NCI-H2029 treated with DMSO at 0.1 percent for 48 hours (cell line): ENCODE data around the gene CHST1.

Experiments used
- DNase-seq: peaks from one replicate; lab custom pipeline; 2025; lab: John Stamatoyannopoulos, UW

CHST1 gene

GRCh38 chr11:45665206-45665932 is at the start of gene CHST1:
Gene CHST1, minus strand, starts transcription at chr11:45665622. Its CDS starts 14,699 bp downstream, at chr11:45650923.
- DNase-seq, result no peak

- no peak for DNase-seq
These were observed 48.2 kb upstream of the CHST1 start for GRCh38 chr11:45713573-45713972.

- DNase-seq, result no peak
These were observed 45.1 kb upstream of the CHST1 start for GRCh38 chr11:45710561-45710960.

GRCh38 chr11:45708887-45709663 is 43.7 kb upstream of the CHST1 start:
- no peak for DNase-seq

DNA sequence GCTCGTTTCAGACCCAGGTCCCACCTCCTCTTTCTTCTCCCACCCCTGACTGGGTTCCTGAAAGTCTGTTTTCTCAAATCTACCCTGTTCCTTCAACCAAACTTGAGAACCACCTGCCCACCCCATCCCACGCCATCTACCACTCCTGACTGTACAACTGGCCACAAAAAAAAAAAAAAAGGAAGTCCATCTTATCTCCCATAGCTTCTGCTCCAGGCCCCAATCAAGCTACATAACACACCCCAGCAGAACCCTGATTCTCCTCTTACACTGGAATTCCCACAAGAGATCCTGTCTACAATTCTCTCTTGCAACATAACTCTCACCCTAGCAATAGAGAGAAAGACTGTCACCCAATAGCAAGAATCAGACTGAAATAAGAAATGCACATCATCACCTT is 39.2 kb upstream of the CHST1 start:
- DNase-seq, result no peak

DNA sequence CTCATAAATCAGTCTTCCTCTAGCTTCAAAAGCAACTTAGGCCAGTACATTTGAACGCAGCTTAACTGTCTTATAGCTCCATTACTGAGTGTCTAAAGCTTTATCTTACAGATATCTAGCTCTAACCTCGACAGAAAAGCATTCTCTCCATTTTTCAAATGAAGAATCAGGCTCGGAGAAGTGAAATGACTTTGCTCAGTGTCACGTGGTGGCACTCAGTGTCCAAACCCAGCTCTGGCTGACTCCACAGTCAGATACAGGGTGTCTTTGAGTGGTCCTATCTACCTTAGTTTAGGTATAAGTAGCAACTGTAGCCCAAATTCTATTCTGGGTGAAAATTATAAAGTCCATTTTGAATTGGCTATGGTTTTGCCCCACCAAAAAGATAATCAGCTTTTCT is 38.7 kb upstream of the CHST1 start:
- no peak for DNase-seq

- DNase-seq, result peak; percentile 55
These were observed 37.1 kb upstream of the CHST1 start for GRCh38 chr11:45702511-45702910.

DNA sequence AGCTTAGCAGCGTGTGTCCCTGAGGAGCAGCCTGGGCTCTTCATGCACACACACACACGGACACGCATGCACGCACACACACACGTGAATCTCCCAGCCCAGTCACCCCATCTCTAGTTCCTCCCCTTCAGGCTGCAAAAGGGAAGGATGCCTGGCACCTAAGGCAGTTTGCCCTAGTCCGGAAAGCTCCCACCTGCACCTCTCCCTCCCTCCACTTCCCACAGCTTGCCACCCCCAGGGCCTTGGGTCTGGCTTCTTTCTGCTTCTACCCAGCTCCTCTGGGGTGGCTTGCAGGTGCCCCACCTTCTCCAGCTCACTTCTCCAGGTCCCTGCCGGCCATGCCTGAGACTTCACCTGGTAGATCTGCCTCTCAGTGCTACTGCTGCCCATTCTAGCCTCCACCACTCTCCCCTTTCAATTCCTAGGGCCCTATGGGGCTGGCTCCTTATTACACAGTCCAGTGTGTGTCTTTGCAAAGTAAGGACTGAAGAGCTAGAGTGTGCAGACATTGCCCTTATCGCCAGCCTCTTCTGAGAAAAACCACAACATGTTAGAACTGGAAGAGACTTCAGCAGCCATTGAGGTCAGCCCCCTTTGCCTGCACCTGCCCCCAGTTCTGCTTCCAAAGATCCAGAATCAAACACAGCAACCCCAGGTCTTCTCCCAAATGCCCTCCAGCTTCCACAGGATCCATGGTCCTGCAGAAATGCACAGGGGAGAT is 33.5 kb upstream of the CHST1 start:
- DNase-seq, result no peak

DNA sequence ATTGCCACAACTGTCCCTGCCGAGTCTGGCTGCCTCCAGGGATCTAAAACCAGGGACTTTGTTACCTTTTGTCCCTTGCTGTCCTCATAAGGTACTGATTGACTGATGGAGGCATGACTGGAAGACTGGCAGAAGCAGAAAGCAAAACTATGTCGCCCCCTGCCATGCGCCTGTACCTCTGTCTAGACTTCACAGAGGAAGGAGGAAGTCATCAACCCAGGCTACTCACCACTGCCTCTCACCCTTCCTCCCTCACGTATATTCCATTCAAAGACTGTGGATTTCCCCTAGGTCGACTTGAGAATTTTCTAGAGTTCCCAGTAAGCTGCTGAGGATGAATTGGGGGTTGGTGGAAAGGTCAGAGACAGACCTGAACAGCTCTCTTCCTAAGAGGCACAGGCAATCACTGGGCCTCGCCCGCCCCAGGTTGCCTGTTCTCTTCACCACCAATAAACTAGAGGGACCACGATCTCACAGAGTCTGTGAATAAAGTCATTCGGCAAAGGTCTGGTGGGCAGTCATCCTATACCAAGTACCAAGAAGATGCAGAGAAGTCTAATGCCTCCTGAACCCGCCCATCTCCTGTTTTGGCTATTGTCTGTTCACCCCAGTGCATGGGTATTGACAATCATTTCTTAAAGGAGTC is 27.5 kb upstream of the CHST1 start:
- no peak for DNase-seq

GRCh38 chr11:45688472-45689033 is 23.1 kb upstream of the CHST1 start:
- DNase-seq, result no peak

- no peak for DNase-seq
These were observed 22.4 kb upstream of the CHST1 start for GRCh38 chr11:45687836-45688235.

DNA sequence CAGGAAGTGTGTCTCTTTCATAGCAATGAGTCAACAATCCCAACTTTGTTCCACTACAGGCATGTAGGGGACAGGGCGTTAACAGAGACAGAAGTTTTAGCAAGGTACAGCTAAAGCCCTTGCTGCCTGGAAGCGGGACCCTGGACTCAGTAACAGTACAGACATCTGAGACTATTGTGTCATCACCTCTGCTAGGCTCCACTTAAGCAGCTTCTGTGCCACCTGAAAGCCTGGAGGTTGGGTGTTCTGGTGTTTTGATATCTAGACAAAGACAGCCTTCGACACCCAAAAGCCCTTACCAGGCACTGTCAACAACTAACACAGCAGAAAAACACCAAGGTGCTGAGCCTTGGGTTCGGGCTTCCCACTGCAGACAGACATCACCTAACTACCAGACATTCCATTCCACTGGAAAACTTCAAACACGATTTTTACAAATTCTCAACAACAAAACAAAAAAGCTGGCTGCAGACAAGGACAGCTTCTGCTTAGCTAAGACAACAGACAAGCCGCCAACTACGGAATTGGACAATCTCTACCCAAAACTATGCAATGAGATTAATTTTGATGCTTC is 20.6 kb upstream of the CHST1 start:
- no peak for DNase-seq

- DNase-seq, result no peak
These were observed 19.0 kb upstream of the CHST1 start for GRCh38 chr11:45684440-45684839.

DNA sequence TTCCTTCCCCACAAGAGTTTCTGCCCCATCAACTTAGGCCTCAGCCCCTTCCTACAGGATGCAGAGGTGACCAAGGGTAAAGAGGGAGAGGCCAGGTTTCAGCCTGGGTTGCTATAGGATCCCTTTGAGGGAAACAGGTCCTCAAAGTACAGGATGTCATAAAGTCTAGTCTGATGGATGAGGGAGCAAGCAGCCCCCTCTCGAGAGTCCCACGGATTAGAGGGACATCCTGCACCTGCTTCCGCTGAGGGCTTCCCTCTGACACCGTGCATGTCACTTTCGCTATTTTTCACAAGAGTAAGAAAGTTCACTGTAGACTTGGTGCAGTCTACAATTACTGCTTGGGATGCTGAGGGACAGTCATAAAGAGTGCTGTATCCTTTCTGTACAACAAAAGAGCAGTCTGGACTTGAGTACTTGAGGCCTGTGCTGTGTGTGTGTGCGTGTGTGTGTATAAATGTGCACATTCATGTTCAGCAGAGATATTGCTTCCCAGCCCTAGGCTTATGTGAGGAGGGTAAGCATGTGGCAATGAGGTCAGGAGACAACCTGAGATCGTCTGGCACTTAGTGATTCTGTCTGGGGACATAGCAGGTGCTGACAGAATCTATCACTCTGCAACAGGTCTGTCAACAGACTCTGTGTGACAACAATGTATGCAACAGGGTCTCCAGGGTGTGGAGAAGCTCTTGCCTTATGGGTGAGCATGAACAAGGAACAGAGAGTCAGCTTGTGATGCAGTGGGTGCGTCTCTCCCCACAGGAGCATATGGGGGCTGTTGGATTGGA is 18.0 kb upstream of the CHST1 start:
- DNase-seq, result no peak

- no peak for DNase-seq
These were observed 14.4 kb upstream of the CHST1 start for GRCh38 chr11:45679806-45680205.

GRCh38 chr11:45678976-45679375 is 13.6 kb upstream of the CHST1 start:
- DNase-seq, result no peak

DNA sequence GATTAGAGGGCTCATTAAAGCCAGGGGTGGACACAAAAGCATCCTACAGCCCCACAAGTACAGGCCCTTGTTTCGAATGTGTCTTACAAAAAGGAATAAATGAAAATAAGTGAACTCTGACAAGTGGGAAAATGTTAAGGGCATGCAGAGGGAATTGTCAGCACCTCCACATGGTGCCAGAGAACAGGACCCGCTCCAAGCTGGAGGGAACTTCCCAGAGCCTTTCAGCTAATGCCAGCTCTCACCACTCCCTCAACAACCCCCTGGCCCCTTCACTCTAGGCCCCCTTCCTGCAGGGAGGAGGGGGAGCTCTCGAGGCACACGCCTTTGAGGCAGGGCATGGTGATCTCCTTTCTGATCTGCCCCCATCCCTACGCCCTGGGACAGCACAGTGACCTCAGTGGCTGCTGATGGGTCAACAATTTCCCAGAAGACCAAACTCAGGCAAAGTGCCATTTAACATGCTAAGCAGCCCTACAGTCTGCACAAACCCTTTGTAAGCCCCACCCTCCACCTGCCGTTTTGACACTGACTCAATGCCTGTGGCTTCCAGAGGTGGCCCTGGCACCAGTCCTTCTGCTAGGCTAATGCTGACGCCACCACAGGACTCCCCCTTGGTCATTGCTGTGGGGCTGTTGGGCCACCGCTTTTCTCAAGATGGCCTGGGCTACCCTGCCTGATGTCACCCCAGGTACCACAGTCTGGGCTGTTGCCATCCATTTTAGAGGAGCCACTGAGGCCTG is 12.5 kb upstream of the CHST1 start:
- DNase-seq, result peak; percentile 82

- DNase-seq, result no peak
These were observed 11.2 kb upstream of the CHST1 start for GRCh38 chr11:45676522-45677095.

DNA sequence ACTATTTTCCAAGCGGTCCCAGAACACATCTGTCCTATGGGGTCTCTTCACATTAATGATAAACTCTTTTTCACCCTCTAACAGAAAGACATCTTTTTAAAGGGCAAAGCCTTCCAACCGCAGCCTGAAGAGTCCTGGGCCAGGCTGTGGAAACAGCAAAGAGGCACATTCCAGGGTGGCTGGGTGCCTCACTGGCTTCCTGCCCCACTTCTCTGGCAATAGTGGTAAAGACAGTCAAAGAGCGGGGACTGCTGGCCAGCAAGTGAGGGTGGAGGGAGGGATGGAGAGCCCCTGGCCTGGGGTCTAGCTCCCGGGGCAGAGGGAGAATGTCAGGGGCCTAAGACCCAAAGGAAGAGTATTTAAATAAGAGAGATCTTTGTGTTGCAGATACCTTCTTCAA is 10.2 kb upstream of the CHST1 start:
- DNase-seq, result no peak
